Measurements from ENCODE around the gene PAFAH1B1. TPM values are rescaled to one million over a fixed set of nuclear protein-coding genes. Genes with fewer than 3 reads are reported as not detected.
"Not testable (repeated sequence)": the region's sequence is repeated elsewhere in the genome, so short reads cannot be mapped to it uniquely, and the experiment has no call there.

Gene PAFAH1B1
- total RNA-seq, 1 experiment from 2014 or later = 66.4 TPM

DNA sequence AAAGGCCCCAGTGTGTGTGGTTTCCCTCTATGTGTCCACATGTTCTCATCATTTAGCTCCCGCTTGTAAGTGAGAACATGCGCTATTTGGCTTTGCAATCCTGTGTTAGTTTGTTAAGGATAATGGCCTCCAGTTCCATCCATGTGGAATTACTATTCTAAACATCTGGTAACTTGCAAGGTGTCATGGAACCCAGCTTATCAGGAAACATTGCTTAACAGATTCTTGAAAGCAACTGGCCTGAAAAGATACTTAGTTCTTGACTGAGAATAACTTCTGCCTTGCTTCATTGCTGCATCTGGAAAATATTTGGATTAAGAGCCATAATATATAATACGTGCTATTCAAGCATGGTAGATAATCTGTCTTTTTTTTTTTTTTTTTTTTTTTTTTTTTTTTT is 27.8 kb downstream of the PAFAH1B1 start:
- H3K4me3 ChIP-seq = no peak overlapping the region
- H3K9me3 ChIP-seq = no peaks in the 10 kb centered on the region
- no peaks in the 10 kb centered on the region for H3K27me3 ChIP-seq
- H3K36me3 ChIP-seq = peaks cover 8% of the 10 kb centered on the region
- no peak for DNase-seq

DNA sequence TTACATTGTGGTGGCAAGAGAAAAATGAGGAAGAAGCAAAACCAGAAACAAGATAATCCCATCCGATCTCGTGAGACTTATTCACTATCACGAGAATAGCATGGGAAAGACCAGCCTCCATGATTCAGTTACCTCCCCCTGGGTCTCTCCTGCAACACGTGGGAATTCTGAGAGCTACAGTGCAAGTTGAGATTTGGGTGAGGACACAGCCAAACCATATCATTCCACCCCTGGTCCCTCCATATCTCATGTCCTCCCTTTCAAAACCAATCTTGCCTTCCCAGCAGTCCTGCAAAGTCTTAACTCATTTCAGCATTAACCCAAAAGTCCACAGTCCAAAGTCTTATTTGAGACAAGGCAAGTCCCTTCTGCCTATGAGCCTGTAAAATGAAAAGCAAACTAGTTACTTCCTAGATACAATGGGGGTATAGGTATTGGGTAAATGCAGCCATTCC is 28.5 kb downstream of the PAFAH1B1 start:
- H3K36me3 ChIP-seq, DNase-seq, H3K4me3 ChIP-seq, H3K9me3 ChIP-seq, H3K27me3 ChIP-seq: not testable (repeated sequence)

DNA sequence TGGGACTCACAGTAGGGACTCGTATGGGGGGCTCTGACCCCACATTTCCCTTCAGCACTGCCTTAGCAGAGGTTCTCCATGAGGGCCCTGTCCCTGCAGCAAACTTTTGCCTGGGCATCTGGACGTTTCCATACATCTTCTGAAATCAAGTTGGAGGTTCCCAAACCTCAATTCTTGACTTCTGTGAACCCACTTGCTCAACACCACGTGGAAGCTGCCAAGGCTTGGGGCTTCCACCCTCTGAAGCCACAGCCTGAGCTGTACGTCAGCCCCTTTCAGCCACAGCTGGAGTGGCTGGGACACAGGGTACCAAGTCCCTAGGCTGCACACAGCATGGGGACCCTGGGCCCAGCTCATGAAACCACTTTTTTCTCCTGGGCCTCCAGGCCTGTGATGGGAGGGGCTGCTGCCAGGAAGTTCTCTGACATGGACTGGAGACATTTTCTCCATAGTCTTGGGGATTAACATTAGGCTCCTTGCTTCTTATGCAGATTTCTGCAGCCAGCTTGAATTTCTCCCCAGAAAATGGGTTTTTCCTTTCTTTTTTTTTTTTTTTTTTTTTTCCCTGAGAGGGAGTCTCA is 29.4 kb downstream of the PAFAH1B1 start:
- H3K9me3 ChIP-seq, H3K27me3 ChIP-seq, H3K36me3 ChIP-seq, H3K4me3 ChIP-seq, DNase-seq: not testable (repeated sequence)

DNA sequence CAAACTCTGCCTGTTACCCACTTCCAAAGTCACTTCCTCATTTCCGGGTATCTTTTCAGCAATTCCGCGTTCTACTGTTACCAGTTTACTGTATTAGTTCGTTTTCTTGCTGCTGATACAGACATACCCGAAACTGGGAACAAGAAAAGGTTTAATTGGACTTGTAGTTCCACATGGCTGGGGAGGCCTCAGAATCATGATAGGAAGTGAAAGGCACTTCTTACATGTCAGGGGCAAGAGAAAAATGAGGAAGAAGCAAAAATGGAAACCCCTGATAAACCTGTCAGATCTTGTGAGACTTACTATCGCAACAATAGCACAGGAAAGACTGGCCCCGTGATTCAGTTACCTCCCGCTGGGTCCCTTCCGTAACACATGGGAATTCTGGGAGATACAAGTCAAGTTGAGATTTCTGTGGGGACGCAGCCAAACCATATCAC is 30.9 kb downstream of the PAFAH1B1 start:
- Histone ChIP-seq H3K9me3 (no peaks in the 10 kb centered on the region), H3K4me3 (no peak overlapping the region), H3K27me3 (no peaks in the 10 kb centered on the region), H3K36me3 (peaks cover 6% of the 10 kb centered on the region)
- no peak for DNase-seq

DNA sequence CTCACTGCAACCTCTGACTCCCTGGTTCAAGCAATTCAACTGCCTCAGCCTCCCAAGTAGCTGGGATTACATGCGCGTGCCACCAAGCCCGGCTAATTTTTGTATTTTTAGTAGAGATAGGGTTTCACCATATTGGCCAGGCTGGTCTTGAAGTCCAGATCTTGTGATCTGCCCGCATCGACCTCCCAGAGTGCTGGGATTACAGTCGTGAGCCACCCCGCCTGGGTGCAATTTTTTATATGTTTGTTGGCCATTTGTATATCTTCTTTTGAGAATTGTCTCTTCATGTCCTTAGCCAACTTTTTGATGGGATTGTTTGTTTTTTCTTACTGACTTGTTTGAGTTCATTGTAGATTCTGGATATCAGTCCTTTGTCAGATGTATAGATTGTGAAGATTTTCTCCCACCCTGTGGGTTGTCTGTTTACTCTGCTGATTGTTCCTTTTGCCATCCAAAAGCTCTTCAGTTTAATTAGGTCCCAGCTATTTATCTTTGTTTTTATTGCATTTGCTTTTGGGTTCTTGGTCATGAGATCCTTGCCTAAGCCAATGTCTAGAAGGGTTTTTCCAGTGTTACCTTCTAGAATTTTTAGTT is 33.3 kb downstream of the PAFAH1B1 start:
- not testable (repeated sequence) for H3K27me3 ChIP-seq, H3K4me3 ChIP-seq, DNase-seq, H3K36me3 ChIP-seq, H3K9me3 ChIP-seq

DNA sequence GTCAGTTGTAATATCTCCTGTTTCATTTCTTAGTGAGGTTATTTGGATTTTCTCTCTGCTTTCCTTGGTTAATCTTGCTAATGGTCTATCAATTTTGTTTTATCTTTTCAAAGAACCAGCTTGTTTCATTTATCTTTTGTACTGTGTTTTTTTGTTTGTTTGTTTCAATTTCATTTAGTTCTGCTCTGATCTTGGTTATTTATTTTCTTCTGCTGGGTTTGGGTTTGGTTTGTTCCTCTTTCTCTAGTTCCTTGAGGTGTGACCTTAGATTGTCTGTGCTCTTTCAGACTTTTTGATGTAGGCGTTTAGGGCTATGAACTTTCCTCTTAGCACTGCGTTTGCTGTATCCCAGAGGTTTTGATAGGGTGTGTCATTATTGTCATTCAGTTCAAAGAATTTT is 35.5 kb downstream of the PAFAH1B1 start:
- not testable (repeated sequence) for H3K36me3 ChIP-seq, H3K27me3 ChIP-seq, H3K4me3 ChIP-seq, H3K9me3 ChIP-seq, DNase-seq

DNA sequence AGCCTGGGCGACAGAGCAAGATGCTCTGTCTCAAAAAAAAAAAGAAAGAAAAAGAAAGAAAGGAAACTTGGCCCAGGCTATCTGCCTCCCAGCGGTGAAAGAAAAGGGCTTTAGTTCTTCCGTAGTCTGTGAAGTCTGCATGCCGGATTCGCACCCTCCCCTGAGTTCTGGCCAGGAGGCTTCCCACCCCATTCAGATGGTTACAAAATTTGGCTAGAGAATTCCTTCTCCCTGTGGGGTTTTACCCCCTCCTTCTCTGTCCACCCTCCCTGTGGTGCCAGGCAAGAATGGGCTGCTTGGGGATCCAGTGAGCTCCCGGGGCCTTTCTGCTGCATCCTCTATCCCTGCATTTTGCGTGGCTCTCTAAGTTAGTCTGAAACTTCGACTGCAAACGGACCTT is 37.8 kb downstream of the PAFAH1B1 start:
- Histone ChIP-seq H3K36me3 (no peaks in the 10 kb centered on the region; the same call in 1 of the 2 replicates), H3K9me3 (no peaks in the 10 kb centered on the region), H3K27me3 (no peaks in the 10 kb centered on the region), H3K4me3 (no peak overlapping the region)
- no peak for DNase-seq

DNA sequence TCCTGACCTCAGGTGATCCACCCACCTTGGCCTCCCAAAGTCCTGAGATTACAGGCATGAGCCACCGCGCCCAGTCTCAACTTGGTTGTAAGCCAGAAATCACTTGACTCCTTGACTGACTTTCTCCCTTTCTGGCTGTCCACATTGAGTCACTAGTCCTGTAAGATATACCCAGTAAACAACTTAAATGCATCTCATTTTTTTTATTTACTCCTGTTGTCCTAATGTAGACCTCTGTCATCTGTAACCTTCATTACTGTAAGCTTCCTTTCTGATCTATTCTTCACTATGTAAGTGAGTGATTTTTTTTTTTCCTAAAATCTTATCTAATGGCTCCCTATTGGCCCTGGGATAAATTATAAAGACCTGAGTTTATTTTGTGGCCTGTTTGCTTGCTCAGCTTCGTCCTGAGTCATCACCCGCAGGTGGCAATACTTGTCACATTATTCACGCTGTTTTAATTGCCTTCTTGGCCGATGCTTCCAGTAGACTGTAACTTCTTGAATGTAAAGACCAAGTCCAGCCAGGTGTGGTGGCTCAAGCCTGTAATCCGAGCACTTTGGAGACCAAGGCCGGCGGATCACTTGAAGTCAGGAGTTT is 41.0 kb downstream of the PAFAH1B1 start:
- peak; percentile 56 for DNase-seq

DNA sequence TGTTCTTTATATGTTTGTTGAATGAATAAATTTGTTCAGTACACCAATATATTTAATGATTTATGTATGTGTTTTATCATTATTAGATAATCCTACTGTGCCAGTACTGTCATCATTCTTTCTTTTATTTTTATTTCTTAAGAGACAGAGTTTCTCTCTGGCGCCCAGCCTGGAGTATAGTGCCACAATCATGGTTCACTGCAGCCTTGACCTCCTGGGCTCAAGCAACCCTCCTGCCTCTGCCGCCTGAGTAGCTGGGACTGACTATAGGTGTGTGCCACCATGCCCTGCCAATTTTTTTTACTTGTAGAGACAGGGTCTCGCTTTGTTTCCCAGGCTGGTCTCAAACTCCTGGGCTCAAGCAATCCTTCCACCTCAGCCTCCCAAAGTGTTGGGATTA is 41.8 kb downstream of the PAFAH1B1 start:
- DNase-seq = peak; percentile 10
- Histone ChIP-seq H3K36me3 (peaks cover 12% of the 10 kb centered on the region), H3K27me3 (no peaks in the 10 kb centered on the region), H3K9me3 (no peaks in the 10 kb centered on the region), H3K4me3 (no peak overlapping the region)

More for the DNA sequence above, 41.0 kb downstream of the PAFAH1B1 start:
- Histone ChIP-seq H3K27me3 (no peaks in the 10 kb centered on the region), H3K4me3 (no peak overlapping the region), H3K36me3 (peaks cover 9% of the 10 kb centered on the region; the same call in 1 of the 2 replicates), H3K9me3 (no peaks in the 10 kb centered on the region)

DNA sequence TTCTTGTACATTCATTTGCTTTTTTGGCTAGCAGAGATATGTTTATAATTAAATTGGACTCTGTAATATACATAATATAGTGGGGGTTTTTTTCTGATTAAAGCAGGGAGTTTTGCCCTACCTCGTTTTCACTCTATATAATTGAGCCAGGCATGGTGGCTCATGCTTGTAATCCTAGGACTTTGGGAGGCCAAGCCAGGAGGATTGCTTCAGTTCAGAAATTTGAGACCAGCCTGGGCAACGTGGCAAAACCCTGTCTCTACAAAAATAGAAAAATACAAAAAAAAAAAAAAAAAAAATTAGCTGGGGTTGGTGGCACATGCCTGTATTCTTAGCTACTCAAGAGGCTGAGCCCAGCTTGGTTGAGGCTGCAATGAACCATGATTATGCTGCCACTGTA is 42.2 kb downstream of the PAFAH1B1 start:
- H3K36me3 ChIP-seq = peaks cover 12% of the 10 kb centered on the region
- DNase-seq = no peak
- no peaks in the 10 kb centered on the region for H3K27me3 ChIP-seq
- H3K9me3 ChIP-seq = no peaks in the 10 kb centered on the region
- H3K4me3 ChIP-seq = no peak overlapping the region

DNA sequence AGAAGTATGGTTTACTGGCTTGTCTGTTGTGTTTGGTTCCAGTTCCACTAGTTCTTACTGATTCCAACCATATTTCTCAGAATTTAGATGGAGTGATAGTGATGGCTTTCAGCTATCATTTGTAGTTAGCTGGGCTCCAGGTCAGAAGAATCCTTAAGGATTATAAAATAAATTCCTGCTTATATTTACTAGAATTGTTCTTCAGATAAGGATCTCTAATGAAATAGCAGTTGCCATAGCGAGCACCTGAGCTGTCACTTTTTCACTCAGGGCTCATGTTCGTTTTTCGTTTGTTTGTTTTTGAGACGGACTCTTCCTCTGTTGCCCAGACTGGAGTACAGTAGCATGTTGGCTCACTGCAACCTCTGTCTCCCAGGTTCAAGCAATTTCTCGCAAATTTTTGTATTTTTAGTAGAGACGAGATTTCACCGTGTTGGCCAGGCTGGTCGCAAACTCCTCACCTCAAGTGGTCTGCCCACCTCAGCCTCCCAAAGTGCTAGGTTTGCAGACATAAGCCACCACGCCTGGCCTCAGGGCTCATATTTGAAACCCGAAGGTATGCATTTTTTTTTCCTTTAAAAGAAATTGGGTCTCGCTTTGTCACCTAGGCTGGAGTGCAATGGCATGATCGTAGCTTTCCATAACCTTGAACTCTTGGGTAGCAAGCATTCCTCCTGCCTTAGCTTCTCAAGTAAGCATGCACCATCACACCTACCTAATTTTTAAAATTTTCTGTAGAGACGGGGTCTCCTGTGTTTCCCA is 42.9 kb downstream of the PAFAH1B1 start:
- H3K36me3 ChIP-seq = peaks cover 15% of the 10 kb centered on the region

DNA sequence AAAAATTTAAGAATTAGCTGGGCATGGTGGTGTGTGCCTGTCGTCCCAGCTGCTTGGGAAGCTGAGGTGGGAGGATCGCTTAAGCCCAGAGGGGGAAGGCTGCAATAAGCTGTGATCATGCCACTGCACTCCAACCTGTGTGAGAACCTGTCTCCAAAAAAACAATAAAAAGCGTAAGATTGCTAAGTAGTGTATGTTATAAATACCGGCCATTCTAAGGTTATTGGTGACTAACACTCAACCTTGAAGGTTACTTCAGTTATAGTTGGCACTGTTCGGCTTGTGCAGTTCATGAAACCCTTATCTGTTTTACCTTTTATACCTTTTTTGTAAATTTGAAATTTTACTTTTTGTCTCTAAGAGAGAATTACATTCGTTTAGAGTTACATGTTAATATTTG is 44.0 kb downstream of the PAFAH1B1 start:
- no peak for DNase-seq
- Histone ChIP-seq H3K9me3 (no peaks in the 10 kb centered on the region), H3K27me3 (no peaks in the 10 kb centered on the region), H3K4me3 (no peak overlapping the region), H3K36me3 (peaks cover 25% of the 10 kb centered on the region)

More for the DNA sequence above, 42.9 kb downstream of the PAFAH1B1 start:
- DNase-seq = no peak
- Histone ChIP-seq H3K4me3 (no peak overlapping the region), H3K27me3 (no peaks in the 10 kb centered on the region), H3K9me3 (no peaks in the 10 kb centered on the region)

DNA sequence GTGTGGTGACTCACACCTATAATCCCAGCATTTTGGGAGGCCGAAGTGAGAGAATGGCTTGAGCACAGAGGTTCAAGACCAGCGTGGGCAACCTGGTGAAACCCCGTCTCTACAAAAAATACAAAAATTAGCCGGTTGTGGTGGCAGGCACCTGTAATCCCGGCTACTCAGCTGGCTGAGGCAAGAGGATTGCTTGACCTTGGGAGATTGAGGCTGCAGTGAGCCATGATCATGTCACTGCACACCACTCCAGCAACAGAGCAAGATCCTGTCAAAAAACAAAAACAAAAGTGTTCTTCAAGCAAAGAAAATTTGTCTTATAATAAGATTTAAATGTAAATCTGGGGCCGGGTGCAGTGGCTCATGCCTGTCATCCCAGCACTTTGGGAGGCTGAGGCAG is 51.5 kb downstream of the PAFAH1B1 start:
- Histone ChIP-seq H3K4me3 (no peak overlapping the region), H3K36me3 (peaks cover 29% of the 10 kb centered on the region), H3K9me3 (no peaks in the 10 kb centered on the region), H3K27me3 (no peaks in the 10 kb centered on the region)
- DNase-seq = no peak

DNA sequence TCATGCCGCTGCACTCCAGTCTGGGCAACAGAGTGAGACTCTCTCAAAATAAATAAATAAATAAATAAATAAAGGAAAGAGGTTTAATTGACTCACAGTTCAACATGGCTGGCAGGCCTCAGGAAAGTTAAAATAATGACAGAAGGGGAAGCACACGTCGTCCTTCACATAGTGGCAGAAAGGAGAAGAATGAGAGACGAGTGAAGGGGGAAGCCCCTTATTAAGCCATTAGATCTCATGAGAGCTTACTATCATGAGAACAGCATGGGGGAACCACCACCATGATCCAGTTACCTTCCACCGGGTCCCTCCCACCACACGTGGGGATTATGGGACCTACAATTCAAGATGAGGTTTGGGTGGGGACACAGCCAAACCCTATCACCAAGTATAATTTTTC is 54.5 kb downstream of the PAFAH1B1 start:
- no peaks in the 10 kb centered on the region for H3K9me3 ChIP-seq
- no peak for DNase-seq
- H3K4me3 ChIP-seq = no peak overlapping the region
- peaks cover 25% of the 10 kb centered on the region for H3K36me3 ChIP-seq
- H3K27me3 ChIP-seq = no peaks in the 10 kb centered on the region

DNA sequence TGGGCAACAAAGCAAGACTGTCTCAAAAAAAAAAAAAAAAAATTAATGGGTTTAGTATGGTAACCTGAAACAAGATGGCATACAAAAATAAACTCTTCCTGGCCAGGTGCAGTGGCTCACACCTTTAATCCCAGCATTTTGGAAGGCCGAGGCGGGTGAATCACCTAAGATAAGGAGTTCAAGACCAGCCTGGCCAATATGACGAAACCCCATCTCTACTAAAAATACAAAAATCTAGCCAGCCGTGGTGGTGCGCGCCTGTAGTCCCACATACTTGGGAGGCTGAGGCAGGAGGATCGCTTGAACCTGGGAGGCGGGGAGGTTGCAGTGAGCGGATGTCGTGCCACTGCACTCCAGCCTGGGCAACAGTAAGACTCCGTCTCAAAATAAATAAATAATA is 55.7 kb downstream of the PAFAH1B1 start:
- peaks cover 25% of the 10 kb centered on the region for H3K36me3 ChIP-seq
- DNase-seq = no peak

DNA sequence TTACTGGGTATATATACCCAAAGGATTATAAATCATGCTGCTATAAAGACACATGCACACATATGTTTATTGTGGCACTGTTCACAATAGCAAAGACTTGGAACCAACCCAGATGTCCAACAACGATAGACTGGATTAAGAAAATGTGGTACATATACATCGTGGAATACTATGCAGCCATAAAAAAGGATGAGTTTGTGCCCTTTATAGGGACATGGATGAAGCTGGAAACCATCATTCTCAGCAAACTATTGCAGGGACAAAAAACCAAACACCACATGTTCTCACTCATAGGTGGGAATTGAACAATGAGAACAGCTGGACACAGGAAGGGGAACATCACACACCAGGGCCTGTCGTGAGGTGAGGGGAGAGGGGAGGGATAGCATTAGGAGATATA is 59.5 kb downstream of the PAFAH1B1 start:
- H3K36me3 ChIP-seq = peaks cover 22% of the 10 kb centered on the region
- not testable (repeated sequence) for H3K27me3 ChIP-seq, H3K9me3 ChIP-seq, H3K4me3 ChIP-seq, DNase-seq

More for the DNA sequence above, 55.7 kb downstream of the PAFAH1B1 start:
- Histone ChIP-seq H3K4me3 (no peak overlapping the region), H3K27me3 (no peaks in the 10 kb centered on the region), H3K9me3 (no peaks in the 10 kb centered on the region)

DNA sequence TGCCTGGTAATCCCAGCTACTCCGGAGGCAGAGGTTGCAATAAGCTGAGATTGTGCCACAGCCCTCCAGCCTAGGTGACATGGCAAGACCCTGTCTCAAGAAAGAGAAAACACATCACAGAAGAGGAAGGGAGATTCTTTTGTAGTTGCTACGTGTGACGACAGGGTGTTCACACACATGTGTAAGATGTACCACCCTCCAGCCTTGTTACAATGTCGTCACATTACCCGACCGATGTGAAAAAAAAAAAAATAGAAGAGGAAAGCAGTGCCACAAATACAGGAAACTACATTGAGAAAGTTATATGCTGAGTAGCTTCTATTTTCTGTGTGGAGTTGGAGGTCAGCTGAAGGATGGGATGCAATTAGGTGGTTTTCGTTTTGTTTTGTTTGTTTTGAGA is 62.1 kb downstream of the PAFAH1B1 start:
- no peaks in the 10 kb centered on the region for H3K27me3 ChIP-seq
- DNase-seq = no peak
- H3K4me3 ChIP-seq = no peak overlapping the region
- H3K36me3 ChIP-seq = peaks cover 20% of the 10 kb centered on the region
- H3K9me3 ChIP-seq = no peaks in the 10 kb centered on the region

All from MG63 (cell line).